Colonic mucosa (tissue), 4 donors: Measurements from ENCODE around the gene PLAGL1. TPM values are rescaled to one million over a fixed set of nuclear protein-coding genes. Genes with fewer than 3 reads are reported as not detected.
"Not testable (repeated sequence)": the region's sequence is repeated elsewhere in the genome, so short reads cannot be mapped to it uniquely, and the experiment has no call there.

Experiments used
- DNase-seq: peaks from one replicate; pipeline ENCODE4 v3.0.0-alpha.2; 2020
- H3K27ac ChIP-seq: fragments of 200-600 bp; one replicate; pipeline ENCODE4 v1.8.0; 2021
- H3K27me3 ChIP-seq: fragments of 200-600 bp; one replicate; pipeline ENCODE4 v1.8.0; 2021
- H3K36me3 ChIP-seq: fragments of 200-600 bp; one replicate; pipeline ENCODE4 v1.8.0; 2021
- H3K4me1 ChIP-seq: fragments of 200-600 bp; one replicate; pipeline ENCODE4 v1.8.0; 2021; ENCODE audit warnings: mild to moderate bottlenecking
- H3K4me3 ChIP-seq: fragments of 200-600 bp; one replicate; pipeline ENCODE4 v1.8.0; 2021
- H3K9ac ChIP-seq, 2 donors: one replicate each; pipeline ENCODE4 v1.7.0; 2013; ENCODE audit warnings: control low read depth in 2 of 2, low read depth in 2 of 2, low read length in 2 of 2
- H3K9me3 ChIP-seq: fragments of 200-600 bp; one replicate; pipeline ENCODE4 v1.8.0; 2021
- CTCF ChIP-seq: fragments of 200-600 bp; IDR thresholded peaks from one replicate; pipeline ENCODE4 v1.8.0; 2022; ENCODE audit warnings: antibody characterized with exemption, mild to moderate bottlenecking
- intact Hi-C: fragments of 100-400 bp; cut with DNase I; formaldehyde crosslinking; loops from one replicate; pipeline ENCODE4 v1.14.1; 2022
- total RNA-seq, 2 donors: library from RNA; stranded (reverse); fragmentation: NEBNext Ultra II Directional in 1 of 2; extraction: Animal tissue kit (Norgen Biotek cat#: 25700) in 1 of 2; gene quantifications; one replicate each; pipeline ENCODE4 v1.2.1, GENCODE V29; 2021
- donor health status: healthy.
- donor health status: DM: no; HTN: no; CAD: no.
- donor health status: DM: no; HTN: no; CAD: no.

The PLAGL1 gene
- total RNA-seq, 2 donors from 2014 or later = 30.2 to 51.1 TPM

GRCh38 chr6:144047688-144048087, 39.6 kb upstream of the PLAGL1 start:
- Histone ChIP-seq H3K9ac (no peak overlapping the region), H3K36me3 (no peaks in the 10 kb centered on the region), H3K27ac (no peak overlapping the region), H3K9me3 (no peaks in the 10 kb centered on the region), H3K4me1 (no peaks in the 10 kb centered on the region), H3K4me3 (no peak overlapping the region), H3K27me3 (no peaks in the 10 kb centered on the region)
- no peak for DNase-seq
- intact Hi-C loops = no loop called here
- TF ChIP-seq CTCF = no peak

GRCh38 chr6:144046672-144047071, 38.6 kb upstream of the PLAGL1 start:
- intact Hi-C loops, H3K9ac ChIP-seq, H3K36me3 ChIP-seq, H3K4me1 ChIP-seq, H3K4me3 ChIP-seq, H3K27me3 ChIP-seq, H3K27ac ChIP-seq, DNase-seq, H3K9me3 ChIP-seq: not testable (repeated sequence)

GRCh38 chr6:144044989-144045388, 36.9 kb upstream of the PLAGL1 start:
- H3K9me3 ChIP-seq, H3K9ac ChIP-seq, H3K27ac ChIP-seq, intact Hi-C loops, H3K36me3 ChIP-seq, DNase-seq, H3K27me3 ChIP-seq, H3K4me1 ChIP-seq, H3K4me3 ChIP-seq: not testable (repeated sequence)

GRCh38 chr6:144036835-144037195, 28.8 kb upstream of the PLAGL1 start:
- Histone ChIP-seq H3K27ac (no peak overlapping the region), H3K4me3 (no peak overlapping the region), H3K9ac (peak overlapping the region in 1 of 2 donors; percentile 28), H3K4me1 (peaks cover 4% of the 10 kb centered on the region), H3K9me3 (no peaks in the 10 kb centered on the region), H3K36me3 (no peaks in the 10 kb centered on the region), H3K27me3 (no peaks in the 10 kb centered on the region)
- TF ChIP-seq CTCF = no peak
- no peak for DNase-seq
- intact Hi-C loops = no loop called here

GRCh38 chr6:144036064-144036834, 28.2 kb upstream of the PLAGL1 start:
- Histone ChIP-seq H3K9ac (peak overlapping the region in 1 of 2 donors; percentile 28), H3K36me3 (no peaks in the 10 kb centered on the region), H3K4me1 (peaks cover 4% of the 10 kb centered on the region), H3K27ac (peak overlapping the region; percentile 53), H3K27me3 (no peaks in the 10 kb centered on the region), H3K9me3 (no peaks in the 10 kb centered on the region), H3K4me3 (peak overlapping the region; percentile 20)
- peak; percentile 43 for DNase-seq
- intact Hi-C loops = no loop called here
- TF ChIP-seq CTCF = no peak

- no peak for TF ChIP-seq CTCF
- Histone ChIP-seq H3K4me3 (no peak overlapping the region), H3K27me3 (no peaks in the 10 kb centered on the region), H3K27ac (no peak overlapping the region), H3K9ac (no peak overlapping the region), H3K36me3 (no peaks in the 10 kb centered on the region), H3K9me3 (no peaks in the 10 kb centered on the region), H3K4me1 (peaks cover 4% of the 10 kb centered on the region)
- DNase-seq = no peak
- intact Hi-C loops = no loop called here
Measured at GRCh38 chr6:144035416-144035815, 27.4 kb upstream of the PLAGL1 start.
